GM21737 (cell line): ENCODE measurements around the gene JAKMIP1.

Source experiments
- ATAC-seq: cut with Tn5 transposase; IDR thresholded peaks from one replicate; pipeline ENCODE4 v1.9.1; 2021; ENCODE audit warnings: mild to moderate bottlenecking, moderate library complexity; ENCODE audit not compliant: unreplicated experiment

Gene JAKMIP1

GRCh38 chr4:6183740-6184139 lies 16.6 kb downstream of the JAKMIP1 start:
- ATAC-seq = no peak

- ATAC-seq = no peak
Observed at GRCh38 chr4:6182376-6183280, 17.7 kb downstream of the JAKMIP1 start.

GRCh38 chr4:6180841-6181631 lies 19.3 kb downstream of the JAKMIP1 start:
- ATAC-seq = peak; percentile 84

- ATAC-seq = no peak
Observed at GRCh38 chr4:6179362-6179761, 21.0 kb downstream of the JAKMIP1 start.

GRCh38 chr4:6178757-6179156 lies 21.6 kb downstream of the JAKMIP1 start:
- ATAC-seq = no peak

DNA sequence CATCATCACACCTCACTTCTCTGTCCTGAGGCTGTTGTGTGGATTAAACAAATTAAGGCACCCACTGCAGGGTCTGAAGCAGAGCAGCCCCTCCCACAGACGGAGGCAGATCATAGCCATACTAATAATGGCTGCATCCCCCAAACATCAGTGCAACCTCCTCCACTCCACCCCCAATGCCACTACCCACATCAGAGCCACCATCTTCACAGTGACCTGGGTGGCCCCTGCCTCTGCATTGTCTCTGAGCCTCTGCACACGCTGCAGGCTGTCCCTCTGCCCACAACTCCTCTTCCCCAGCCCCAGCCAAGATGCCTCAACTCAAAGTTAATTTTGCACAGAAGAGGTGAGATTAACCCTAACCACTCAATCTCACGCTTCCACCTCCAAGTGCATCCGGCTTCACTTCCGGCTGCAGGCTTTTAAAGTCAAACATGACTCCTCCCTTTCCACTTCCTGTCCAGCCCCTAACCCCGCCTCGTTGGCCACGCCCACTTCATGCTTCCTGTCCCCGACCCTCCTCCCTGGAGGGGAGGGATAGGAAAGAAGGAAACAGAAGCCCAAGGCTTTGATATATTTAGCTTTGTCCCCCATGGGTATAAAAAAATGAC lies 22.7 kb downstream of the JAKMIP1 start:
- ATAC-seq = no peak

DNA sequence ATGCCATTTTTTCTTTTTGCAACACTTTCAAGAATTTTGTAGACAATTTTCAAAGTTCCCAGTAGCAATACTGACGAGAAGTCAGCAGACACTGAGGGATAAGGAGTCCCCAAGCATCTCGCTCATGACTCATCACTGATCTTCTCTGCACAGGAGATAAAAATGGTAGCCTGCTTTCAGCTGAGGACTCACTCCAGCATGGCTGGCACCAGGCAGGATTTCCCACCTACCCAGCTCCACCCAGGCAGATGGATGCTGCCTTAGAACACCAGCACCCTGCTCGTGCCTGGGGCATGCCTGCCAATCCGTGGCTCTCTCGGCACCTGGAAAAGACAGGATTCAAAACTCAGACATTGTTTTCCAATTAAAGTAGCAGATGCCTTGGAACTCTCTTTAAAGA lies 24.9 kb downstream of the JAKMIP1 start:
- ATAC-seq = no peak

DNA sequence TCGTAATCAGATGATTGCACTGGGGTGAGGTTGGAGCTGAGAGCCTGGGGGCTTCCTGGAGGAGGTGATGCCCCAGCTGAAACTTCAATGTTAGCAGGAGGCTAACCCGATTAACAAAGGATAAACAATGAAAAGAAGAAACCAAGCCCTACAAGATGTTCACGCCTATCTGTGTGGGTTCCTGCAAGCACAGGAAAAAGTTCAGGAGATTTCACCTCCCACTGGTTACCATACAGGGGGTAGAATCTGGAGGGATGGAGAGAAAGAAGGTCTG lies 27.5 kb downstream of the JAKMIP1 start:
- ATAC-seq = no peak

DNA sequence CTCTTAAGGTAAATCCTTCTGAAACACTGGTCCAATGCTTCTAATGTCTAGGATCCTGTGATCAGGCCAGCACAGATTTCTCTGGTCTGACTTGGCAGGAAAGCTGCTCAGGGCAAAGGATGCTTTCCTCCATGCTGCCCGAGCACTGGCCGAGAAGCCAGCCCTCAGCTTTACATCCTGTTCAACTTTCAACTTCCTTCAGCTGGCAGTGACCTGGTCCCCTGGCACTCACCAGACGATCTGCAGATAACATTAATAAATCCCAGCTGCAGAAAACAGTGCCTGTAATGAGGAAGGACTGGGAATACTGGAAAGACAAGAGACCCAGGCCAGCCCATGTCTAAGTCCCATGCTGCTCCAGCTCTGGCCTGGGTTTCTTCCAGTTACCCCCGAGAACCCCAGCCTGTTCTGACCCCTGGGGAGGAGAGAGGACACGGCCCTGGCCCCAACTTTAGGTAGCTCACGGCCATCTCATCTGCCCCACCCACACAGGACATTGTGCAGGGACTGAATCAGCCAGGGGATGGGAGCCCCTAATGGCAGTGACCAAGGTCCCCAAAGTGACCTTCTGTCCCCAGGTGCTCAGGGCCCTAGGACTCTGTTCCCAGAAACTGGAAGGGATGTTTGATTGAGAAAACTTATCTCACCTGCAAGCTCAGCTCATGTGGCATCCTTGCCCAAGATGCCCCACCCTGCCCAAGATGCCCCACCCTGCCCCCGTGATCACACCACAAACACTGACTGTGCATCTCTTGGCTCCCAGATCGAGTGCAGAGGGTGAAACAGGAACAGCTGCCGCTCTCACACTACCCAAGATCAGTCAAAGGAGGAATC lies 28.0 kb downstream of the JAKMIP1 start:
- ATAC-seq = no peak

DNA sequence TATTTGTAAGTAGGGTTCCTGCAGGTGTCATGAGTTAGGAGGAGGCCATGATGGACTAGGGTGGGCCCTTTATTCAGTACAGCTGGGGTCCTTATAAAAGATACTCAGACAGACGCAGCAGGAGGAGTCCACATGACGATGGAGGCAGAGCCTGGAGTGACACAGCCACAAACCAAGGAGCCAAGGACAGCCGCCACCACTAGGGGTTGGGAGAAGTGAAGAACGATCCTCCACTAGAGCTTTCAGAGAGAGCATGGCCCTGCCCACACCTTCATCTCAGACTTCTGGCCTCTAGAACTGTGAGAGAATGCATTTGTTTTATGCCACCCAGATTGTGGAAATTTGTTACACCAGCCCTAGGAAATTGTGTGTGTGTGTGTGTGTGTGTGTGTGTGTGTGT lies 31.1 kb downstream of the JAKMIP1 start:
- no peak for ATAC-seq

- no peak for ATAC-seq
Observed at GRCh38 chr4:6165766-6166165, 34.6 kb downstream of the JAKMIP1 start.

DNA sequence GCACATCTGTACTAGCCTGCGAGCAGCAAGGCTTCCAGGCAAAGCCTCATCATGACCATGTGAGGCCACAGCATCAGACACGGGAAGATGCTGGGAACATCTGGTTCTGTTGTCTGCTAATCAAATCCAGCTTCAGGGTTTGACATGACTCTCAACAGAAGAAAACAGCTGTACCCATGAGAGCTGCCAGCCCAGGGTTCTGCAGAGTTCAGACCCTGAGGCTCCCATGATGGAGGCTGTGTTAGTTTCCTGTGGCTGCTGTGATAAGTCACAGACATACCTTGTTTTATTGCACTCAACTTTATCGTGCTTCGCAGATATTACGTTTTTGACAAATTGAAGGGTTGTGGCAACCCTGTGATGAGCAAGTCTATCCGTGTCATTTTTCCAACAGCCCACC lies 37.5 kb downstream of the JAKMIP1 start:
- no peak for ATAC-seq

DNA sequence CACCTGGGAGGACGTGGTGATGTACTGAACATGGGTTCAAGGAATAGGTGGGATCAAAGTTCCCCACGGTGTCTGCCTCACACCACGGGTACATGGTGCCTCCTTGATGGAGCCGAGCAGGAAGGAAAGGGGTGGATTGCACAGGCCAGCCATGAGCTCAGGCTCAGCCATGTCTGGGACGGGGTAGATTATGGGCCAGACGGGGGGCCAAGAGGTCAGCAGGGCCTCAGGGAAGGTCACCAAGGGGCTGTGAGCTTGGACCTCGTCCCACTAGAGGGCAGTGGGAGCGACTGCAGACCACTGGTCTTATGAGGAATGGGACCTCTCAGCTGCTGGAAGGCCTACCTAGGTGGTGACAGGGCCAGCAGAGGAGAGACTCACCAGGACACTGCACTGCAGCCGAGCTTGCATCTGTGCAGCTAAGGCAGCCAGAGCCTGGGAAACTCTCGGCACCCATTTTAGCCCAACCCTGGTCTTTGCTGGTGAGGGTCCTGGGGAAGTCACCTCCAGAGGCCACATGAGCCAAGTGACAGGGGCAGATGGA lies 38.4 kb downstream of the JAKMIP1 start:
- ATAC-seq = no peak

GRCh38 chr4:6160536-6160935 lies 39.8 kb downstream of the JAKMIP1 start:
- no peak for ATAC-seq

GRCh38 chr4:6157926-6158325 lies 42.4 kb downstream of the JAKMIP1 start:
- ATAC-seq = no peak

GRCh38 chr4:6155996-6156750 lies 44.2 kb downstream of the JAKMIP1 start:
- ATAC-seq = no peak

GRCh38 chr4:6154875-6155274 lies 45.5 kb downstream of the JAKMIP1 start:
- no peak for ATAC-seq

- no peak for ATAC-seq
Observed at GRCh38 chr4:6153874-6154273, 46.5 kb downstream of the JAKMIP1 start.

GRCh38 chr4:6152869-6153705 lies 47.3 kb downstream of the JAKMIP1 start:
- ATAC-seq = no peak
